AG10803 (cell line): ENCODE data around the gene MGAT4B.

ENCODE experiments used
- DNase-seq: peaks from one replicate; pipeline ENCODE4 v3.0.0; 2010; ENCODE audit warnings: low read depth
- H3K4me3 ChIP-seq: 2 replicates; pipeline ENCODE4 v1.5.1; 2011; ENCODE audit warnings: mild to moderate bottlenecking, low read length, control low read depth
- CTCF ChIP-seq: conservative IDR thresholded peaks from 2 replicates; pipeline ENCODE4 v1.5.1; 2011; ENCODE audit warnings: mild to moderate bottlenecking, low read length, control low read depth, inconsistent platforms

MGAT4B gene

GRCh38 chr5:179806250-179807048, at the start of gene MGAT4B:
Gene MGAT4B (minus strand): TSS chr5:179806866. CDS start chr5:179806583, 283 bp downstream.
- no peak for TF ChIP-seq CTCF
- peak within 1 kb of the TSS; percentile 72 for H3K4me3 ChIP-seq
- DNase-seq = peak; percentile 77

GRCh38 chr5:179854356-179854755, 47.7 kb upstream of the MGAT4B start:
- no peak for DNase-seq
- H3K4me3 ChIP-seq = no peak overlapping the region
- TF ChIP-seq CTCF = no peak

- TF ChIP-seq CTCF = no peak
- DNase-seq = no peak
- H3K4me3 ChIP-seq = no peak overlapping the region
Measured at GRCh38 chr5:179852993-179853547, 46.4 kb upstream of the MGAT4B start.

- no peak overlapping the region for H3K4me3 ChIP-seq
- no peak for DNase-seq
- no peak for TF ChIP-seq CTCF
Measured at GRCh38 chr5:179841621-179842020, 35.0 kb upstream of the MGAT4B start.

GRCh38 chr5:179840766-179841165, 34.1 kb upstream of the MGAT4B start:
- no peak for TF ChIP-seq CTCF
- no peak for DNase-seq
- no peak overlapping the region for H3K4me3 ChIP-seq

GRCh38 chr5:179840321-179840720, 33.7 kb upstream of the MGAT4B start:
- no peak for DNase-seq
- no peak for TF ChIP-seq CTCF
- no peak overlapping the region for H3K4me3 ChIP-seq
